Stimulated activated naive CD8-positive, alpha-beta T cell treated with anti-CD3 and anti-CD28 coated beads, Interleukin-15, amount 100 ng/mL, for 72 hours (primary cell): Measurements from ENCODE around the gene CCR7.
A peak's percentile ranks its signal among the peaks of the same experiment; 100 is the strongest.

Source experiments
- ATAC-seq: fragments of 150-1000 bp; cut with Tn5 transposase; 2 replicates; pipeline ENCODE4 v1.10.0; 2021; ENCODE audit warnings: mild to moderate bottlenecking, moderate library complexity
- DNase-seq, 2 donors: peaks; one replicate each; pipeline ENCODE4 v3.0.0; 2021 to 2022
- H3K27ac Mint-ChIP-seq, 2 donors: one replicate each; pipeline ENCODE4 v1.8.0; 2022; ENCODE audit warnings: mild to moderate bottlenecking in 2 of 2, mixed read lengths in 2 of 2, moderate library complexity in 2 of 2
- H3K27me3 Mint-ChIP-seq: one replicate; pipeline ENCODE4 v1.8.0; 2022; ENCODE audit warnings: mixed read lengths
- H3K4me1 Mint-ChIP-seq: one replicate; pipeline ENCODE4 v1.8.0; 2022; ENCODE audit warnings: mild to moderate bottlenecking, mixed read lengths
- H3K4me3 Mint-ChIP-seq, 2 donors: one replicate each; pipeline ENCODE4 v1.8.0; 2022; ENCODE audit warnings: mild to moderate bottlenecking in 2 of 2, mixed read lengths in 2 of 2, moderate library complexity in 1 of 2
- H3K9me3 Mint-ChIP-seq, 2 donors: one replicate each; pipeline ENCODE4 v1.8.0; 2022; ENCODE audit warnings: mixed read lengths in 2 of 2

Gene CCR7

GRCh38 chr17:40564883-40565768, at the start of gene CCR7:
Gene CCR7, minus strand, starts transcription at chr17:40565472. Its CDS starts 63 bp downstream, at chr17:40565409.
- peak within 1 kb of the TSS; percentile 100 for H3K27ac Mint-ChIP-seq
- H3K9me3 Mint-ChIP-seq: peaks cover 3 to 5% of the 10 kb centered on the region in 2 donors
- H3K27me3 Mint-ChIP-seq: no peaks in the 10 kb centered on the region
- ATAC-seq: peak; percentile 52
- peak; percentile 82 to 91 for DNase-seq
- H3K4me1 Mint-ChIP-seq: peaks cover 53% of the 10 kb centered on the region
- peak within 1 kb of the TSS; percentile 97 to 98 for H3K4me3 Mint-ChIP-seq

DNA sequence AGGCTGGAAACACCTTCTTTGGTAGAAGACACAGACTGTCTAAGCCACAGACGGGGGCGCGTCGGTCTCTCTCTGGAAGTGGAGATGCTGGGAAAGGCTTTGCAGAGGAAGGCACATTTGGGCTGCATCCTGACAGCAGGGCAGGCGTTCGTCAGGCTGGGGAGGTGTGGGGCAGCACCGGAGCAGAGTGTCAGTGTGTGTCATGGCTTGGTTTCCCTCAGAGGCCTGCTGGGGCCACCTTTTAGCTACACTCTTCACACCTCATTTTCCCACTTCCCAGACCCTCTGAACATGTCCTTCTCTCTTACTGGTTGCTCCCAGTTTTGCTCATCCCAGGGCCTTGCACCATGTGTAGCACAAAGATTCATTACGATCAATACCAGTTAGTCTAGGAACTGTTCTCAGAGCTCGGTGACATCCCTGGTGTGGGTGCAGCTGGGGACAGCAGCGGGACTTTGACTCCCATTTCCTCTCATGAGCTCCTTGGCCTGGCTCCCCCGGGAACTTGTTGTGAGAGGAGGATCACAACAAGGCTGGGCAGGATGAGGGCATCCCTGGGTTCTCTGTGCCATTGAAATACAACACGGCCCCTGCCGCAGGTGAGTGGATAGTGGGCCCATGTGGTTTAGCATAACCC, 49.3 kb upstream of the CCR7 start:
- peak; percentile 31 for ATAC-seq
- Mint-ChIP-seq H3K4me1 (peaks cover 95% of the 10 kb centered on the region), H3K9me3 (no peaks in the 10 kb centered on the region), H3K27me3 (no peaks in the 10 kb centered on the region), H3K4me3 (peak overlapping the region; percentile 73 to 83), H3K27ac (peak overlapping the region; percentile 1 to 96)
- no peak for DNase-seq

DNA sequence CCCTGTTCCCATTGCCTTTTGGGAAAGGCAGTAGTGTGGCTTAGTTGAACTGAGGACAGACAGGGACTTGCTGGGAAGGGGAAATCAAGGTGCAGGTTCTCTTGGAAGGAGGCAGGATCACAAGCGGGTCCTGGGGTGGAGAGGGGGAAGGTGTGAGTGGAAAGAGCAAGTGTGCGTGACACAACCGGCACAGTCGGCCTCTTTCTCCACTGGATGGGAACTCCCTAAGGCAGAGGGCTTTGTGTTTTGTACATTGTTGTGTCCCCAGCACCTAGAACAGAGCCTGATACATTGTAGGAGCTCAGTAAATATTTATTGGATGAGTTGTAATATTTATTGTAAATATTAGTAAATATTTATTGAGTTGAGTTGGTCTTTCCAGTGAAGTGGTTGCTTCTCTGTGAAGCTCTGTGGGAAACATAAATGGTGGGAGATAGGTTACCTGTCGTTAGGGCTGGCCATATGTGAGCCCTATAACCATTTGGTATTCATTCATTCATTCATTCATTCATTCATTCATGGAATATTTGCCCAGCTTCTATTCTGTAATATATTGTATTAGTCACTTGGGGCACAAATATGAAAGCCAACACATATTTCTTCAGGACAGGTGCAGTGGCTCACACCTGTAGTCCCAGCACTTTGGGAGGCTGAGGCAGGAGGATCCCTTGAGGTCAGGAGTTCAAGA, 48.3 kb upstream of the CCR7 start:
- H3K4me3 Mint-ChIP-seq: peak overlapping the region; percentile 85 to 86
- H3K4me1 Mint-ChIP-seq: peaks cover 95% of the 10 kb centered on the region
- no peak for ATAC-seq
- no peaks in the 10 kb centered on the region for H3K27me3 Mint-ChIP-seq
- H3K27ac Mint-ChIP-seq: peak overlapping the region; percentile 75 to 93
- no peaks in the 10 kb centered on the region for H3K9me3 Mint-ChIP-seq
- DNase-seq: no peak

GRCh38 chr17:40612599-40613244, 47.5 kb upstream of the CCR7 start:
- DNase-seq: peak in 1 of 2 donors; percentile 72
- Mint-ChIP-seq H3K4me1 (peaks cover 100% of the 10 kb centered on the region), H3K4me3 (peak overlapping the region; percentile 85 to 86), H3K27me3 (no peaks in the 10 kb centered on the region), H3K9me3 (no peaks in the 10 kb centered on the region), H3K27ac (peak overlapping the region; percentile 75 to 93)
- peak; percentile 13 for ATAC-seq

DNA sequence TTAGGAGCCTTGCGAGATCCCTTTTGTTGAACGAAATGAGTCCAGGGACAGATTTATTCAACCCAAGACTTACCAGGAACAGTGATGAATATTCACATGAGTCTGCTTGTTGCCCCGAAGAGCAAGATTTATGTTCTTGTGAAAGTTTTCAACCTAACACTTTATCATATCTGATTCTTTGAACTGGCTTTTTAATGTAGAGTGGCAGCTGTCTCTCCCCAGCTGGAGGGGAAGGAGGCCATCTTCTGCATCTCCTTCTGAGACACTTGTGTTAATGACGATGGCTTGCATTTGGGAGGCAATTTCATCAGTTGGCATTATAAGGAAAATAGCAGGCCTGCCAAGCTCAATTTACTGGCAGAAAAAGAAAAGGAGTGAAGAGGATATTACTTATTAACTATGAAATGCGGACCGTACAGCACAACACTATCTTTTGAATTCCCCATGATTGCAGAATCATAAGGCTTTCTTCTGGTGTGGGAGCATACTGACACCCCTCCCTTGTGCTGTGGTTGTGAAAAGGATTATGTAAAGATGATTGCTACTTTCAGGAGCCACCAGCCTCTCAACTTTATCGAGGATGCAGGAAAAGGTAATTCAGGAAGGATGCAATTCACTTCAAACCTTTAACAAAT, 46.7 kb upstream of the CCR7 start:
- Mint-ChIP-seq H3K27ac (no peak overlapping the region), H3K4me3 (peak overlapping the region; percentile 25 to 53), H3K4me1 (peaks cover 100% of the 10 kb centered on the region), H3K27me3 (no peaks in the 10 kb centered on the region), H3K9me3 (no peaks in the 10 kb centered on the region)
- DNase-seq: no peak
- ATAC-seq: no peak

DNA sequence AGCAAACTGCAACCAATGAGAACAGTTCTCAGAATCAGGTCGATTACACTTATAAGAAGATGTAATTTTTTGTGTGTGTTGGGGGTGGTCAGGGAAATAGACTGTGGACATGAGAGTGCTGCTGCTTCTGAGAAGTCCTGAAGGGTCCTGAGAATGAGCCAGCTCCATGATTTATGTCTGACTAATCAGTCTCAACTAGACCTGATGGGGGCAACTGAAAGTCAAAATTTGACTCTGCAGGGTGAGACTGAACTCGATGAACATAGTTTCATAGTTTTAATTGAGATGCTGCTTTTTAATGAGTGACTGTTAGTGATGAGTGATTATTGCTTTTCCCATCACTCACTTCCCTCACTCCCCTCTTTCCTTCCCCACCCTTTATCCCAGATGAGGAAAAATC, 45.1 kb upstream of the CCR7 start:
- no peaks in the 10 kb centered on the region for H3K9me3 Mint-ChIP-seq
- peak overlapping the region; percentile 76 to 77 for H3K27ac Mint-ChIP-seq
- peak in 1 of 2 donors; percentile 52 for DNase-seq
- peak overlapping the region; percentile 53 to 67 for H3K4me3 Mint-ChIP-seq
- ATAC-seq: peak; percentile 33
- H3K27me3 Mint-ChIP-seq: no peaks in the 10 kb centered on the region
- peaks cover 100% of the 10 kb centered on the region for H3K4me1 Mint-ChIP-seq

DNA sequence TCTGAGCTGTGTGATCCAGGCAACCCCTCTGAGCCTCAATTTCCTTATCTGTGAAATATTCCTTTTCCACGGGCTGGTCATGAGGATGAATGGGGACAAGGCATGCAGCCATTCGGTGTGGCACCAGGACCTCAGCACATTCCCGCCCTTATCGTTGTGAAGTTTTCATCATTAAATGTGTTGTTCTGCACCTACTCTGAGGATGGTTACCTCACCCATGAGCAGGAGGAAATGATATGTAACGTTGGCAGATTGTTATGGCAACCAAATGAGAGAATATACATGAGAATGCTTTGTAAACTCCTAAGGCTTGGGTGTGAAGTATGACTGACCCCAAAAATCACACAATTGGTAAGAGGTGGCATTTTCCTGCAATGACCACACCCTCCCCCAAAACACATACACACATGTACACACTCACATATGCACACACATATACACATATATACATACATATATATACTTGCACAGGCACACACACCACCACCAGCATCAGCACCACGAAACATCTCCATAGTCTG, 42.8 kb upstream of the CCR7 start:
- Mint-ChIP-seq H3K9me3 (no peaks in the 10 kb centered on the region), H3K27me3 (no peaks in the 10 kb centered on the region), H3K4me1 (peaks cover 100% of the 10 kb centered on the region), H3K27ac (peak overlapping the region; percentile 97), H3K4me3 (peak overlapping the region; percentile 77 to 79)
- DNase-seq: peak; percentile 43 to 67
- peak; percentile 84 for ATAC-seq

DNA sequence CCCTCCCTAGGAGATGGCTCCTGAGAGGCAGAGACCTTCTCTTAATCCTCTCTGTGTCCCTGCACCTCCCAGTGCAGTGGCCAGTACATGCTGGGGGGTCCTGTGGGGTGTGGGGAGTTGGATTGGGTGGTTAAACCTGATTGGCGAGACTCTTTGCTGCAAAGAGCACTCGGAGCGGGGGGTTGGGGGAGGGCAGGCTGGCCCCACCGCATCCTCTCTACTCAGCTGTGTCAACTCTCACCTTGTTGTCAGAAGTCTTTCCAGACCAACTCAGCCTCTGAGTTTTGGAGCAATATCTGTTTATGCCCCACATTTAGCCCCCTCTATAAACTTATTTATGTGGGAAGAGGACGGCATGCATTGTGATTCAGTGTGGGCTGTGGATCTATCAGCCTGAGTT, 42.4 kb upstream of the CCR7 start:
- DNase-seq (peak in 1 of 2 donors; percentile 60), ATAC-seq (peak; percentile 61)
- H3K27ac Mint-ChIP-seq: peak overlapping the region; percentile 97
- peaks cover 100% of the 10 kb centered on the region for H3K4me1 Mint-ChIP-seq
- no peaks in the 10 kb centered on the region for H3K27me3 Mint-ChIP-seq
- H3K9me3 Mint-ChIP-seq: no peaks in the 10 kb centered on the region
- H3K4me3 Mint-ChIP-seq: peak overlapping the region; percentile 77 to 79

- no peak for DNase-seq
- H3K27me3 Mint-ChIP-seq: no peaks in the 10 kb centered on the region
- H3K9me3 Mint-ChIP-seq: no peaks in the 10 kb centered on the region
- peak overlapping the region; percentile 77 to 79 for H3K4me3 Mint-ChIP-seq
- no peak for ATAC-seq
- H3K4me1 Mint-ChIP-seq: peaks cover 100% of the 10 kb centered on the region
- H3K27ac Mint-ChIP-seq: peak overlapping the region; percentile 97
These were observed 41.5 kb upstream of the CCR7 start for GRCh38 chr17:40606548-40607353.

GRCh38 chr17:40605306-40605705, 40.0 kb upstream of the CCR7 start:
- Mint-ChIP-seq H3K9me3 (no peaks in the 10 kb centered on the region), H3K4me3 (peak overlapping the region; percentile 72 to 82), H3K4me1 (peaks cover 100% of the 10 kb centered on the region), H3K27me3 (no peaks in the 10 kb centered on the region), H3K27ac (peak overlapping the region; percentile 76 to 95)
- DNase-seq: peak; percentile 53 to 73
- ATAC-seq: peak; percentile 53

- H3K9me3 Mint-ChIP-seq: no peaks in the 10 kb centered on the region
These were observed 39.2 kb upstream of the CCR7 start for GRCh38 chr17:40604327-40605080.

DNA sequence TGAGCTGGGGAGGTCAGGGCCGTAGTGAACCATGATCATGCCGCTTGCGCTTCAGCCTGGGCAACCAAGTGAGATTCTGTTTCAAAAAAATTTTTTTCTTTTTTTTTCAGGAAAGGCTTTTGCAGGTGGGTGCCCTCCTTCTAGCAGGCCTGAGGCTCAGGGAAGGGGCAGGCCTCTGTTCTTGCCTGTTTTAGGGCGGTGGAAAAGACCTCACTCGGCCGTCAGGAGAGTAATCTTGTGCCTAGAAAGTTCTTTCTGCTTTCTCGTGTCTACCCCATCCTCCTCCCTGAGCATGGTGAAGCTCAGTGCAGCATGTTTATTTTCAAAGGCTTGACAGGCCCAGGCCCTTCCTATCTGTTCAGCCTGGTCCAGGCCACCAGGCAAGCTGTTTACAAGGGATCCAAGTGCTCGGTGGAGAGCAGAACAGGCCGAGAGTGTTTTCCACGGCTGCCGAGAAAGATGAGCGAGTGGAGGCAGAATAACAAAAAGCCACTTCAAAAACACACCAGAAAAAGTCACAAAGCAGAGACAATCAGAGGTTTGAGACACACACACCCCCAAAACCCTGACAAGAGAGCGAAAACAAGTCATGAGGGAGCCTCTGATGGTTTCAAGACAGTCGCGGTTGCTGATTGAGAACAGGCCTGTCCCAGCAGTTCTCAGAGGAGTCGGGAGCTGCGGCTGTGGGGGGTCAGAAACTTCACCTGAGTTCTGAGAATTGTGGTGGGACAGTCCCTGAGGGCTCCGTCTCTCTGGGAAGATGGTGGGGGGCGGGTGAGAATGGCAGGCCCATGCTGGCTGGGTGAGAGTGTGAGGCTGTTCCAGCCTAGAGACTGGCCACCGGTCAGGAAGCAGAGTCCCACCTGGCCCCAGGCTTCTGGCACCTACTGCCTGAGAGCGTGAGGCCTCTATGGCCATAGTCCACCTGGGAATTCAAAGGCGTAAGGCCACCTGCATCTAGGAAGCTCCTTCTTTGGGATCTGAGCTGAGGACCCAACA, 37.5 kb upstream of the CCR7 start:
- DNase-seq (peak; percentile 70 to 83), ATAC-seq (peak; percentile 61)
- peak overlapping the region; percentile 77 to 82 for H3K4me3 Mint-ChIP-seq
- peak overlapping the region; percentile 92 to 98 for H3K27ac Mint-ChIP-seq
- peaks cover 100% of the 10 kb centered on the region for H3K4me1 Mint-ChIP-seq
- no peaks in the 10 kb centered on the region for H3K27me3 Mint-ChIP-seq
- H3K9me3 Mint-ChIP-seq: no peaks in the 10 kb centered on the region

More at GRCh38 chr17:40604327-40605080, 39.2 kb upstream of the CCR7 start:
- H3K4me1 Mint-ChIP-seq: peaks cover 100% of the 10 kb centered on the region
- ATAC-seq (no peak), DNase-seq (no peak)
- peak overlapping the region; percentile 76 to 95 for H3K27ac Mint-ChIP-seq
- peak overlapping the region; percentile 77 to 82 for H3K4me3 Mint-ChIP-seq
- no peaks in the 10 kb centered on the region for H3K27me3 Mint-ChIP-seq
